GM12878 (cell line): ENCODE measurements around the gene ATXN1. TPM values are rescaled to one million over a fixed set of nuclear protein-coding genes. Genes with fewer than 3 reads are reported as not detected.

Experiments used
- ATF7 ChIP-seq: fragments of 450-650 bp; IDR thresholded peaks from 2 replicates; pipeline ENCODE4 v1.6.1; 2016; ENCODE audit warnings: low read depth, mild to moderate bottlenecking
- IKZF2 ChIP-seq, 2 experiments: fragments of 450-650 bp; IDR thresholded peaks; 2 replicates each; pipeline ENCODE4 v1.6.1; 2017; ENCODE audit warnings: mild to moderate bottlenecking in 2 of 2, moderate library complexity in 2 of 2
- JUNB ChIP-seq: IDR thresholded peaks from 2 replicates; pipeline ENCODE4 v1.6.1; 2016; ENCODE audit warnings: antibody characterized with exemption, mild to moderate bottlenecking
- KLF5 ChIP-seq: fragments of 450-650 bp; IDR thresholded peaks from 2 replicates; pipeline ENCODE4 v1.6.1; 2014; ENCODE audit warnings: mild to moderate bottlenecking; ENCODE audit not compliant: partially characterized antibody
- NBN ChIP-seq: fragments of 450-650 bp; IDR thresholded peaks from 2 replicates; pipeline ENCODE4 v1.6.1; 2016
- YY1 ChIP-seq: IDR thresholded peaks from 2 replicates; pipeline ENCODE4 v1.6.1; 2011; ENCODE audit warnings: low read depth, mild to moderate bottlenecking, low read length
- ZNF24 ChIP-seq: fragments of 450-650 bp; IDR thresholded peaks from 2 replicates; pipeline ENCODE4 v1.6.1; 2017; ENCODE audit warnings: antibody characterized with exemption, mild to moderate bottlenecking
- polyA plus RNA-seq, 11 experiments: library from polyadenylated mRNA; depleted of rRNA in 4 of 11; unstranded in 6 of 11; stranded (reverse) in 5 of 11; fragments of >200 nt; fragmentation: Nextera tagmentation in 4 of 11; fragmentation: Illumina TruSeq in 1 of 11; extraction: Ambion mirVana in 4 of 11; extraction: Trizol in 1 of 11; gene quantifications; 1 replicate in 1 of 11; 2 replicates in 10 of 11; pipeline versions ENCODE4 v1.2.1 to v1.2.3, GENCODE V29; 2011 to 2016; ENCODE audit warnings: inconsistent platforms in 2 of 11, missing spikeins in 2 of 11, low read depth in 1 of 11
- total RNA-seq, 4 experiments: library from RNA; depleted of rRNA in 3 of 4; stranded (reverse); fragments of >200 nt in 3 of 4; fragmentation: Illumina TruSeq in 1 of 4; extraction: Trizol in 1 of 4; gene quantifications; 2 replicates each; pipeline versions ENCODE4 v1.2.1 to v1.2.3, GENCODE V29; 2013 to 2021
- TF ChIP-seq, protein P1 (sequence below): fragments of 450-650 bp; IDR thresholded peaks from 2 replicates; pipeline ENCODE4 v1.6.1; 2016; ENCODE audit warnings: mild to moderate bottlenecking
- TF ChIP-seq, protein P2 (sequence below): fragments of 450-650 bp; IDR thresholded peaks from 2 replicates; pipeline ENCODE4 v1.6.1; 2017; ENCODE audit warnings: mild to moderate bottlenecking, moderate library complexity
- TF ChIP-seq, protein P3 (sequence below): IDR thresholded peaks from 2 replicates; pipeline ENCODE4 v1.6.1; 2011; ENCODE audit warnings: mild to moderate bottlenecking, low read depth, low read length, moderate library complexity; ENCODE audit not compliant: insufficient replicate concordance
- TF ChIP-seq, protein P4 (sequence below): fragments of 450-650 bp; formaldehyde crosslinking; IDR thresholded peaks from 2 replicates; pipeline ENCODE4 v1.5.0; 2022; ENCODE audit warnings: mild to moderate bottlenecking, missing genetic modification characterization

The ATXN1 gene
- total and polyA plus RNA-seq, 10 of the 15 experiments (the other 5 are each of a cell fraction or from before 2014, with no cell fraction given): 12.2 to 51.2 (median 20.5) TPM

DNA sequence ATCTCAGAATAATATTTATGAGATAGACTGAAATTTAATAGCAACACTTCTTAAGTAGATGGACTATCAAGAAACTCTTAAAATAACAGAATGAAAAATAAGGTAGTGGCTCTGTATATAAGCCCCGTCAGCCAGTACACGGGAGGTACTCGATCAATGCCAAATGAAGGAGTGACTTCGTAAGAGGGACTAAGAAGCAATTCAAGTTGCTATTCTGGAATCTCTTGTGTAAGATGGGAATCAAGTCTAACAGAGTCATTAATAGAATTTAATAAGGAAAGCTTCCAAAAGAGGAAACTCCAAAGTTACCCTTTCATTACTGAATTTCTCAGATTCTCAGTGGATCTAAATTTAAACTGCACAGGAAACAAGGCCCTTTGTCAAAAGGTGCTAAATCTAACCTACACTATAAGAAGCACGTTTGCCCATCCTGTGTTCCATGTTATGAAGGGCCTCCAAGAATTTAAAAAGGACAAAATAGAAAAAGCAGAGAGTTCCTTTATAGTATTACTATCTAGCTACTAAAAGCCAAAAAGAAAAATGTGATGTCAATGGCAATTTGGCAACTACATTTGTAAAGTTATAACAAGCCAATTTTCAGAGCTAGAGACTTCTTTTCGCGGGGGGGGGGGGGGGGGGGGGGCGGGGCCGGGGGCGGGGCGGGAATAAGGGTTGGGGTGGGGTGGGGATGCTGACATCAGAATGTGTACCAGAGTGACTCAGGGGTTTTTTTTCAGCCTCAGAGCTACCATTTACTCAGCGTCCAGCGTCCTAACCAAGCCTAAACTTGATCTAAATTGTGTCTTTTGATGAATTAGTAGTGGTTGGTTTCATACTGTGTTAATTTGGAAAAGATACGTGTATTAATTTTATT lies 322.3 kb downstream of the ATXN1 start (continued):
- TF ChIP-seq, protein P1, sequence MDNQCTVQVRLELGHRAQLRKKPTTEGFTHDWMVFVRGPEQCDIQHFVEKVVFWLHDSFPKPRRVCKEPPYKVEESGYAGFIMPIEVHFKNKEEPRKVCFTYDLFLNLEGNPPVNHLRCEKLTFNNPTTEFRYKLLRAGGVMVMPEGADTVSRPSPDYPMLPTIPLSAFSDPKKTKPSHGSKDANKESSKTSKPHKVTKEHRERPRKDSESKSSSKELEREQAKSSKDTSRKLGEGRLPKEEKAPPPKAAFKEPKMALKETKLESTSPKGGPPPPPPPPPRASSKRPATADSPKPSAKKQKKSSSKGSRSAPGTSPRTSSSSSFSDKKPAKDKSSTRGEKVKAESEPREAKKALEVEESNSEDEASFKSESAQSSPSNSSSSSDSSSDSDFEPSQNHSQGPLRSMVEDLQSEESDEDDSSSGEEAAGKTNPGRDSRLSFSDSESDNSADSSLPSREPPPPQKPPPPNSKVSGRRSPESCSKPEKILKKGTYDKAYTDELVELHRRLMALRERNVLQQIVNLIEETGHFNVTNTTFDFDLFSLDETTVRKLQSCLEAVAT: peak; percentile 96
- TF ChIP-seq YY1: peak; percentile 22; the same call in 1 of the 2 replicates
- TF ChIP-seq, protein P2, sequence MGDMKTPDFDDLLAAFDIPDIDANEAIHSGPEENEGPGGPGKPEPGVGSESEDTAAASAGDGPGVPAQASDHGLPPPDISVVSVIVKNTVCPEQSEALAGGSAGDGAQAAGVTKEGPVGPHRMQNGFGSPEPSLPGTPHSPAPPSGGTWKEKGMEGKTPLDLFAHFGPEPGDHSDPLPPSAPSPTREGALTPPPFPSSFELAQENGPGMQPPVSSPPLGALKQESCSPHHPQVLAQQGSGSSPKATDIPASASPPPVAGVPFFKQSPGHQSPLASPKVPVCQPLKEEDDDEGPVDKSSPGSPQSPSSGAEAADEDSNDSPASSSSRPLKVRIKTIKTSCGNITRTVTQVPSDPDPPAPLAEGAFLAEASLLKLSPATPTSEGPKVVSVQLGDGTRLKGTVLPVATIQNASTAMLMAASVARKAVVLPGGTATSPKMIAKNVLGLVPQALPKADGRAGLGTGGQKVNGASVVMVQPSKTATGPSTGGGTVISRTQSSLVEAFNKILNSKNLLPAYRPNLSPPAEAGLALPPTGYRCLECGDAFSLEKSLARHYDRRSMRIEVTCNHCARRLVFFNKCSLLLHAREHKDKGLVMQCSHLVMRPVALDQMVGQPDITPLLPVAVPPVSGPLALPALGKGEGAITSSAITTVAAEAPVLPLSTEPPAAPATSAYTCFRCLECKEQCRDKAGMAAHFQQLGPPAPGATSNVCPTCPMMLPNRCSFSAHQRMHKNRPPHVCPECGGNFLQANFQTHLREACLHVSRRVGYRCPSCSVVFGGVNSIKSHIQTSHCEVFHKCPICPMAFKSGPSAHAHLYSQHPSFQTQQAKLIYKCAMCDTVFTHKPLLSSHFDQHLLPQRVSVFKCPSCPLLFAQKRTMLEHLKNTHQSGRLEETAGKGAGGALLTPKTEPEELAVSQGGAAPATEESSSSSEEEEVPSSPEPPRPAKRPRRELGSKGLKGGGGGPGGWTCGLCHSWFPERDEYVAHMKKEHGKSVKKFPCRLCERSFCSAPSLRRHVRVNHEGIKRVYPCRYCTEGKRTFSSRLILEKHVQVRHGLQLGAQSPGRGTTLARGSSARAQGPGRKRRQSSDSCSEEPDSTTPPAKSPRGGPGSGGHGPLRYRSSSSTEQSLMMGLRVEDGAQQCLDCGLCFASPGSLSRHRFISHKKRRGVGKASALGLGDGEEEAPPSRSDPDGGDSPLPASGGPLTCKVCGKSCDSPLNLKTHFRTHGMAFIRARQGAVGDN: peak; percentile 62; the same call in 1 of the 2 replicates
- no peak for TF ChIP-seq KLF5
- TF ChIP-seq ZNF24: no peak
- no peak for TF ChIP-seq NBN
- peak in 1 of 2 experiments; percentile 29; a peak in 1 of 4 replicates for TF ChIP-seq IKZF2 (IDR thresholded peaks at IDR 0.05)
- no peak for TF ChIP-seq ATF7
- TF ChIP-seq, protein P3, sequence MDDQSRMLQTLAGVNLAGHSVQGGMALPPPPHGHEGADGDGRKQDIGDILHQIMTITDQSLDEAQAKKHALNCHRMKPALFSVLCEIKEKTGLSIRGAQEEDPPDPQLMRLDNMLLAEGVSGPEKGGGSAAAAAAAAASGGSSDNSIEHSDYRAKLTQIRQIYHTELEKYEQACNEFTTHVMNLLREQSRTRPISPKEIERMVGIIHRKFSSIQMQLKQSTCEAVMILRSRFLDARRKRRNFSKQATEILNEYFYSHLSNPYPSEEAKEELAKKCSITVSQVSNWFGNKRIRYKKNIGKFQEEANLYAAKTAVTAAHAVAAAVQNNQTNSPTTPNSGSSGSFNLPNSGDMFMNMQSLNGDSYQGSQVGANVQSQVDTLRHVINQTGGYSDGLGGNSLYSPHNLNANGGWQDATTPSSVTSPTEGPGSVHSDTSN: no peak
- TF ChIP-seq, protein P4, sequence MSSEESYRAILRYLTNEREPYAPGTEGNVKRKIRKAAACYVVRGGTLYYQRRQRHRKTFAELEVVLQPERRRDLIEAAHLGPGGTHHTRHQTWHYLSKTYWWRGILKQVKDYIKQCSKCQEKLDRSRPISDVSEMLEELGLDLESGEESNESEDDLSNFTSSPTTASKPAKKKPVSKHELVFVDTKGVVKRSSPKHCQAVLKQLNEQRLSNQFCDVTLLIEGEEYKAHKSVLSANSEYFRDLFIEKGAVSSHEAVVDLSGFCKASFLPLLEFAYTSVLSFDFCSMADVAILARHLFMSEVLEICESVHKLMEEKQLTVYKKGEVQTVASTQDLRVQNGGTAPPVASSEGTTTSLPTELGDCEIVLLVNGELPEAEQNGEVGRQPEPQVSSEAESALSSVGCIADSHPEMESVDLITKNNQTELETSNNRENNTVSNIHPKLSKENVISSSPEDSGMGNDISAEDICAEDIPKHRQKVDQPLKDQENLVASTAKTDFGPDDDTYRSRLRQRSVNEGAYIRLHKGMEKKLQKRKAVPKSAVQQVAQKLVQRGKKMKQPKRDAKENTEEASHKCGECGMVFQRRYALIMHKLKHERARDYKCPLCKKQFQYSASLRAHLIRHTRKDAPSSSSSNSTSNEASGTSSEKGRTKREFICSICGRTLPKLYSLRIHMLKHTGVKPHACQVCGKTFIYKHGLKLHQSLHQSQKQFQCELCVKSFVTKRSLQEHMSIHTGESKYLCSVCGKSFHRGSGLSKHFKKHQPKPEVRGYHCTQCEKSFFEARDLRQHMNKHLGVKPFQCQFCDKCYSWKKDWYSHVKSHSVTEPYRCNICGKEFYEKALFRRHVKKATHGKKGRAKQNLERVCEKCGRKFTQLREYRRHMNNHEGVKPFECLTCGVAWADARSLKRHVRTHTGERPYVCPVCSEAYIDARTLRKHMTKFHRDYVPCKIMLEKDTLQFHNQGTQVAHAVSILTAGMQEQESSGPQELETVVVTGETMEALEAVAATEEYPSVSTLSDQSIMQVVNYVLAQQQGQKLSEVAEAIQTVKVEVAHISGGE (CRISPR knock-in tag): no peak
- TF ChIP-seq JUNB: peak; percentile 12; the same call in 1 of the 2 replicates
- TF ChIP-seq, all 136 proteins: peak for 9
